Esophagus (tissue), 2 donors: ENCODE results near the gene CD82. TPM values are rescaled to one million over a fixed set of nuclear protein-coding genes. Genes with fewer than 3 reads are reported as not detected.
"Not testable (repeated sequence)": the region's sequence is repeated elsewhere in the genome, so short reads cannot be mapped to it uniquely, and the experiment has no call there.

Experiments
- H3K27ac ChIP-seq, 2 donors: one replicate each; pipeline ENCODE4 v1.5.1; 2013; ENCODE audit warnings: low read depth in 2 of 2, mild to moderate bottlenecking in 2 of 2, inconsistent platforms in 1 of 2, low read length in 1 of 2, moderate library complexity in 1 of 2
- H3K27me3 ChIP-seq, 2 donors: one replicate each; pipeline ENCODE4 v1.6.1; 2013; ENCODE audit warnings: low read length in 2 of 2, control low read depth in 1 of 2, mild to moderate bottlenecking in 1 of 2; ENCODE audit not compliant: insufficient read depth in 2 of 2, control insufficient read depth in 1 of 2
- H3K36me3 ChIP-seq, 2 donors: one replicate each; pipeline ENCODE4 v1.6.1; 2013; ENCODE audit warnings: low read length in 1 of 2; ENCODE audit not compliant: control insufficient read depth in 2 of 2, insufficient read depth in 2 of 2
- H3K4me1 ChIP-seq, 2 donors: one replicate each; pipeline ENCODE4 v1.6.1; 2013; ENCODE audit warnings: low read length in 1 of 2; ENCODE audit not compliant: control insufficient read depth in 2 of 2, insufficient read depth in 2 of 2
- H3K4me3 ChIP-seq, 2 donors: one replicate each; pipeline ENCODE4 v1.5.1; 2013; ENCODE audit warnings: low read length in 2 of 2, mild to moderate bottlenecking in 2 of 2, low read depth in 1 of 2, moderate library complexity in 1 of 2
- H3K9me3 ChIP-seq, 2 donors: one replicate each; pipeline ENCODE4 v1.6.1; 2013; ENCODE audit warnings: mild to moderate bottlenecking in 2 of 2, low read depth in 1 of 2, low read length in 1 of 2, moderate library complexity in 1 of 2; ENCODE audit not compliant: control insufficient read depth in 2 of 2, insufficient read depth in 1 of 2
- WGBS, 2 donors: extraction: QIAGEN DNeasy Blood & Tissue Kit; methylation state at CpG; one replicate each; pipeline ENCODE4 v1.1.7; 2013; 5-methylcytosine and 5-hydroxymethylcytosine counted together
- polyA plus RNA-seq, 2 donors: library from polyadenylated mRNA; stranded (reverse); fragments of 200-250 nt; gene quantifications; one replicate each; pipeline ENCODE4 v1.2.3, GENCODE V29; 2013
- donor health status: healthy with polysubstance abuse.
- donor health status: Bipolar disorder and iron deficiency.

CD82 gene
- polyA plus RNA-seq, 2 donors: 123 to 266 TPM

- not testable (repeated sequence) for H3K27me3 ChIP-seq, H3K4me1 ChIP-seq, H3K27ac ChIP-seq, H3K36me3 ChIP-seq, H3K4me3 ChIP-seq, H3K9me3 ChIP-seq
- WGBS, 2 donors: 93% methylated on average over 4 of the region's 4 CpGs
Measured at GRCh38 chr11:44546984-44547383, 18.5 kb upstream of the CD82 start.

- H3K9me3 ChIP-seq, H3K4me1 ChIP-seq, H3K4me3 ChIP-seq, H3K36me3 ChIP-seq, H3K27me3 ChIP-seq, H3K27ac ChIP-seq: not testable (repeated sequence)
- WGBS, 2 donors: 96 to 99% methylated on average over 2 of the region's 2 CpGs
Measured at GRCh38 chr11:44547534-44547933, 17.9 kb upstream of the CD82 start.

- H3K9me3 ChIP-seq: peaks cover 0 to 4% of the 10 kb centered on the region in 2 donors
- H3K4me3 ChIP-seq: no peak overlapping the region
- 93 to 96% methylated on average over 4 of the region's 4 CpGs for WGBS, 2 donors
- H3K27me3 ChIP-seq: no peaks in the 10 kb centered on the region
- H3K4me1 ChIP-seq: no peaks in the 10 kb centered on the region
- no peak overlapping the region for H3K27ac ChIP-seq
- H3K36me3 ChIP-seq: no peaks in the 10 kb centered on the region
Measured at GRCh38 chr11:44548032-44548695, 17.3 kb upstream of the CD82 start.

GRCh38 chr11:44548961-44549749 is 16.3 kb upstream of the CD82 start:
- not testable (repeated sequence) for H3K27me3 ChIP-seq, H3K4me1 ChIP-seq, H3K36me3 ChIP-seq, H3K27ac ChIP-seq, H3K9me3 ChIP-seq, H3K4me3 ChIP-seq
- 80 to 83% methylated on average over 5 of the region's 5 CpGs for WGBS, 2 donors

GRCh38 chr11:44550123-44550522 is 15.3 kb upstream of the CD82 start:
- H3K4me1 ChIP-seq: no peaks in the 10 kb centered on the region
- no peak overlapping the region for H3K4me3 ChIP-seq
- H3K9me3 ChIP-seq: peaks cover 0 to 4% of the 10 kb centered on the region in 2 donors
- no peaks in the 10 kb centered on the region for H3K36me3 ChIP-seq
- H3K27me3 ChIP-seq: no peaks in the 10 kb centered on the region
- H3K27ac ChIP-seq: no peak overlapping the region
- 62 to 67% methylated on average over 8 of the region's 8 CpGs for WGBS, 2 donors

GRCh38 chr11:44551456-44552139 is 13.9 kb upstream of the CD82 start:
- Histone ChIP-seq H3K27ac (no peak overlapping the region), H3K36me3 (no peaks in the 10 kb centered on the region), H3K9me3 (peaks cover 0 to 4% of the 10 kb centered on the region in 2 donors), H3K4me1 (no peaks in the 10 kb centered on the region), H3K27me3 (no peaks in the 10 kb centered on the region), H3K4me3 (no peak overlapping the region)
- 97 to 99% methylated on average over 4 of the region's 4 CpGs for WGBS, 2 donors

- no peaks in the 10 kb centered on the region for H3K27me3 ChIP-seq
- H3K4me3 ChIP-seq: no peak overlapping the region
- H3K27ac ChIP-seq: no peak overlapping the region
- H3K4me1 ChIP-seq: peaks cover 2 to 4% of the 10 kb centered on the region in 2 donors
- no peaks in the 10 kb centered on the region for H3K36me3 ChIP-seq
- 91 to 93% methylated on average over 5 of the region's 5 CpGs for WGBS, 2 donors
- H3K9me3 ChIP-seq: peaks cover 0 to 4% of the 10 kb centered on the region in 2 donors
Measured at GRCh38 chr11:44555031-44555800, 10.2 kb upstream of the CD82 start.

GRCh38 chr11:44556735-44557409 is 8.6 kb upstream of the CD82 start:
- Histone ChIP-seq H3K9me3 (peaks cover 0 to 4% of the 10 kb centered on the region in 2 donors), H3K27me3 (no peaks in the 10 kb centered on the region), H3K36me3 (no peaks in the 10 kb centered on the region), H3K4me1 (peaks cover 2 to 4% of the 10 kb centered on the region in 2 donors), H3K4me3 (no peak overlapping the region), H3K27ac (no peak overlapping the region)
- 34 to 38% methylated on average over 11 of the region's 11 CpGs for WGBS, 2 donors

GRCh38 chr11:44557464-44557863 is 8.0 kb upstream of the CD82 start:
- H3K9me3 ChIP-seq: peaks cover 0 to 4% of the 10 kb centered on the region in 2 donors
- H3K4me1 ChIP-seq: peaks cover 4 to 9% of the 10 kb centered on the region in 2 donors
- H3K36me3 ChIP-seq: no peaks in the 10 kb centered on the region
- H3K27me3 ChIP-seq: no peaks in the 10 kb centered on the region
- no peak overlapping the region for H3K4me3 ChIP-seq
- no peak overlapping the region for H3K27ac ChIP-seq
- WGBS, 2 donors: 79 to 80% methylated on average over 5 of the region's 5 CpGs
